ENCODE measurements around the gene FOXA3.

FOXA3 gene

GRCh38 chr19:45854167-45854778, 9.9 kb upstream of the FOXA3 start:
- H3K36me3 ChIP-seq (ENCODE audit: insufficient read depth, insufficient read length, low read length) = peaks cover 66% of the 10 kb centered on the region
- H3K4me3 ChIP-seq (ENCODE audit: insufficient read length, low read depth) = no peak overlapping the region
- no peak for DNase-seq (ENCODE audit: low read depth, low spot score)
- no peak overlapping the region for H3K9ac ChIP-seq (ENCODE audit: insufficient read length, low read depth)
- no peak for TF ChIP-seq SUZ12 (IDR thresholded peaks at IDR 0.05; ENCODE audit: extremely low read depth, insufficient read depth, insufficient read length)
- no peak for TF ChIP-seq YY1 (IDR thresholded peaks at IDR 0.05; ENCODE audit: insufficient read depth, insufficient read length)
- TF ChIP-seq ZNF274 (IDR thresholded peaks at IDR 0.05; ENCODE audit: low read depth, low read length) = no peak
- H3K27me3 ChIP-seq (ENCODE audit: insufficient read depth, insufficient read length) = no peaks in the 10 kb centered on the region
- H3K4me1 ChIP-seq (ENCODE audit: insufficient read depth, insufficient read length) = no peaks in the 10 kb centered on the region
- H3K9me3 ChIP-seq (ENCODE audit: insufficient read depth, low read length) = no peaks in the 10 kb centered on the region

GRCh38 chr19:45860359-45861259, 3.5 kb upstream of the FOXA3 start:
- Histone ChIP-seq H3K9me3 (ENCODE audit: insufficient read depth, low read length) (no peaks in the 10 kb centered on the region), H3K9ac (ENCODE audit: insufficient read length, low read depth) (no peak overlapping the region), H3K27me3 (ENCODE audit: insufficient read depth, insufficient read length) (no peaks in the 10 kb centered on the region), H3K4me3 (ENCODE audit: insufficient read length, low read depth) (no peak overlapping the region), H3K36me3 (ENCODE audit: insufficient read depth, insufficient read length, low read length) (peaks cover 29% of the 10 kb centered on the region), H3K4me1 (ENCODE audit: insufficient read depth, insufficient read length) (no peaks in the 10 kb centered on the region)
- no peak for DNase-seq (ENCODE audit: low read depth, low spot score)
- TF ChIP-seq YY1 (IDR thresholded peaks at IDR 0.05; ENCODE audit: insufficient read depth, insufficient read length) (no peak), ZNF274 (IDR thresholded peaks at IDR 0.05; ENCODE audit: low read depth, low read length) (no peak), SUZ12 (IDR thresholded peaks at IDR 0.05; ENCODE audit: extremely low read depth, insufficient read depth, insufficient read length) (no peak)

- Histone ChIP-seq H3K9me3 (ENCODE audit: insufficient read depth, low read length) (no peaks in the 10 kb centered on the region), H3K27me3 (ENCODE audit: insufficient read depth, insufficient read length) (no peaks in the 10 kb centered on the region), H3K4me1 (ENCODE audit: insufficient read depth, insufficient read length) (peaks cover 6% of the 10 kb centered on the region), H3K4me3 (ENCODE audit: insufficient read length, low read depth) (peak overlapping the region; percentile 88), H3K9ac (ENCODE audit: insufficient read length, low read depth) (peak overlapping the region; percentile 93), H3K36me3 (ENCODE audit: insufficient read depth, insufficient read length, low read length) (peaks cover 22% of the 10 kb centered on the region)
- DNase-seq (ENCODE audit: low read depth, low spot score) = no peak
- TF ChIP-seq ZNF274 (IDR thresholded peaks at IDR 0.05; ENCODE audit: low read depth, low read length) (no peak), YY1 (IDR thresholded peaks at IDR 0.05; ENCODE audit: insufficient read depth, insufficient read length) (no peak)
These were observed 1.9 kb upstream of the FOXA3 start for GRCh38 chr19:45862271-45862563.

- peak; percentile 93 for DNase-seq (ENCODE audit: low read depth, low spot score)
- H3K36me3 ChIP-seq (ENCODE audit: insufficient read depth, insufficient read length, low read length) = peaks cover 22% of the 10 kb centered on the region
- TF ChIP-seq YY1 (IDR thresholded peaks at IDR 0.05; ENCODE audit: insufficient read depth, insufficient read length) = peak; percentile 71
- TF ChIP-seq ZNF274 (IDR thresholded peaks at IDR 0.05; ENCODE audit: low read depth, low read length) = no peak
These were observed 1.4 kb upstream of the FOXA3 start, which contains the start of gene SYMPK for GRCh38 chr19:45862564-45863334. Gene SYMPK (minus strand): TSS chr19:45863147. CDS start chr19:45854495, 8,652 bp downstream.

GRCh38 chr19:45863335-45863839, 739 bp upstream of the FOXA3 start:
- Histone ChIP-seq H3K4me1 (ENCODE audit: insufficient read depth, insufficient read length) (peaks cover 6% of the 10 kb centered on the region), H3K36me3 (ENCODE audit: insufficient read depth, insufficient read length, low read length) (peaks cover 17% of the 10 kb centered on the region), H3K4me3 (ENCODE audit: insufficient read length, low read depth) (peak overlapping the region; percentile 88), H3K27me3 (ENCODE audit: insufficient read depth, insufficient read length) (no peaks in the 10 kb centered on the region), H3K9ac (ENCODE audit: insufficient read length, low read depth) (peak overlapping the region; percentile 67), H3K9me3 (ENCODE audit: insufficient read depth, low read length) (no peaks in the 10 kb centered on the region)
- no peak for TF ChIP-seq SUZ12 (IDR thresholded peaks at IDR 0.05; ENCODE audit: extremely low read depth, insufficient read depth, insufficient read length)
- no peak for TF ChIP-seq ZNF274 (IDR thresholded peaks at IDR 0.05; ENCODE audit: low read depth, low read length)
- TF ChIP-seq YY1 (IDR thresholded peaks at IDR 0.05; ENCODE audit: insufficient read depth, insufficient read length) = no peak
- DNase-seq (ENCODE audit: low read depth, low spot score) = no peak

More at GRCh38 chr19:45862564-45863334, 1.4 kb upstream of the FOXA3 start, which contains the start of gene SYMPK:
- Histone ChIP-seq H3K4me1 (ENCODE audit: insufficient read depth, insufficient read length) (peaks cover 6% of the 10 kb centered on the region), H3K9ac (ENCODE audit: insufficient read length, low read depth) (peak within 1 kb of the TSS; percentile 93), H3K4me3 (ENCODE audit: insufficient read length, low read depth) (peak within 1 kb of the TSS; percentile 88), H3K27me3 (ENCODE audit: insufficient read depth, insufficient read length) (no peaks in the 10 kb centered on the region), H3K9me3 (ENCODE audit: insufficient read depth, low read length) (no peaks in the 10 kb centered on the region)

GRCh38 chr19:45864629-45865082, 530 bp downstream of the FOXA3 start:
- Histone ChIP-seq H3K4me1 (ENCODE audit: insufficient read depth, insufficient read length) (peaks cover 6% of the 10 kb centered on the region), H3K27me3 (ENCODE audit: insufficient read depth, insufficient read length) (no peaks in the 10 kb centered on the region), H3K9ac (ENCODE audit: insufficient read length, low read depth) (peak overlapping the region; percentile 82), H3K36me3 (ENCODE audit: insufficient read depth, insufficient read length, low read length) (peaks cover 11% of the 10 kb centered on the region), H3K9me3 (ENCODE audit: insufficient read depth, low read length) (no peaks in the 10 kb centered on the region), H3K4me3 (ENCODE audit: insufficient read length, low read depth) (peak overlapping the region; percentile 65)
- TF ChIP-seq ZNF274 (IDR thresholded peaks at IDR 0.05; ENCODE audit: low read depth, low read length) (no peak), YY1 (IDR thresholded peaks at IDR 0.05; ENCODE audit: insufficient read depth, insufficient read length) (no peak), SUZ12 (IDR thresholded peaks at IDR 0.05; ENCODE audit: extremely low read depth, insufficient read depth, insufficient read length) (no peak)
- no peak for DNase-seq (ENCODE audit: low read depth, low spot score)

All from NT2/D1 (cell line).